Coronary artery (tissue), 2 donors: Measurements from ENCODE around the gene EML3.

Experiments
- DNase-seq: peaks from one replicate; pipeline ENCODE4 v3.0.0-alpha.2; 2017; ENCODE audit warnings: low spot score
- H3K27ac ChIP-seq, 2 donors: fragments of 200-600 bp; sonication (generic); one replicate each; pipeline ENCODE4 v1.5.1; 2016 to 2019
- H3K4me3 ChIP-seq: fragments of 200-600 bp; sonication (generic); 2 replicates; pipeline ENCODE4 v1.5.1; 2016; ENCODE audit warnings: mild to moderate bottlenecking, moderate library complexity
- CTCF ChIP-seq: fragments of 200-600 bp; sonication (generic); IDR thresholded peaks from one replicate; pipeline ENCODE4 v1.5.1; 2019; ENCODE audit warnings: antibody characterized with exemption

The EML3 gene

DNA sequence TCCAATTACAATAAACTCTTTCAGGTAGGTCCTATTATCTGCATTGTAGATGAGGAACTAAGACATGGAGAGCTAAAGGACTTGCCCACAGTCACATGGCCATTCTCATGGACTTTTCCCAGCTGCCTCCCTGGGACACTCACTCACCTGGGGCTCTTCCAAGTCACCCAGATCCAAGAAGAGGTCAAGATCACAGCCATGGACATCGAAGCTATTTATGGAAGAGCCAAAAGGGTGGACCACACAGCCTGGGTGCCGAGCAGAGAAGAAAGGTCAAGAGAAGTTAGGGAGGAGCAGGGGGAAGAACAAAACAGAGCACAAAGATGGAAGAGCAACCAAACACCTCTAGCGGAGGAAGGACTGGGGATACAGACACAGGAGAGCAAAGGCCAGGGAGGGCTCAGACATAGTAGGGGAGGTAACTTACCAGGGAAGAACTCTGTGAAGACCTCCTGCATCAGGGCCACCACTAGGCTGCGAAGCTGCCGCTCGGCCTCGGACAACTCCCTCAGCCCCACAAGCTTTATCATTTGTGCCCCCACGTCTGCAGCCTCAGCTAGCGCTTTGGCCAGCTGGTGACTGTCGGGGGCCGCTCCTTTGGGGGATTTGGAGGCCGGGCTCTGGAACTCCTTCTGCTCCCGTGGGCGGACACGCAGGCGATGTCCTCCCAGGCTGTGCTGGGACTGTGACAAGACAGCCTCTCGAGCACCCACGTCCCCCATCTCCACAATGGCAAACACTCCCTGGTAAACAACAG, 31.4 kb downstream of the EML3 start:
- no peak overlapping the region for H3K27ac ChIP-seq

GRCh38 chr11:62579252-62579651, 33.3 kb downstream of the EML3 start:
- TF ChIP-seq CTCF: no peak
- no peak for DNase-seq
- H3K4me3 ChIP-seq: no peak overlapping the region
- no peak overlapping the region for H3K27ac ChIP-seq

More for the DNA sequence above, 31.4 kb downstream of the EML3 start:
- H3K4me3 ChIP-seq: no peak overlapping the region
- TF ChIP-seq CTCF: no peak
- no peak for DNase-seq

DNA sequence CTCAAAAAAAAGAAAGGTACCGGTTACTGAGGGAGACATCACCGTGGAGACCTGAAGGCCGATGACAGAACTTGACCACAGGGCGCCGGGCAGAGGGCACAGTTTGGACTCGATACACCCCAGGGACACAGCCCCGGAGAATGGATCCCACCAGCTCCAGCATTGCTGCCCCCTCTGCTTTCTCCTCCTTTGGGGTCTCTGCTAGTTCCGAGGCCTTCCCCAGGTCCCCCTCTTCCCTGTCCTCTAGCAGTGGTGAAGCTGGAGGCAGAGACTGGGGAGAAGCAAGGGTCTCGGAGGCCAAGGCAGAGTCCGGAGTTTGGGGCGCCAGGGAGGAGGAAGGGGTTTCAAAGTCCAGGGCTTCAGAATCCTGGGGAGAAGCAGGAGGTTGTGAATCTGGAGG, 34.0 kb downstream of the EML3 start:
- no peak overlapping the region for H3K4me3 ChIP-seq
- peak overlapping the region in 1 of 2 donors; percentile 2 for H3K27ac ChIP-seq
- no peak for DNase-seq
- TF ChIP-seq CTCF: no peak

GRCh38 chr11:62577046-62577714, 35.4 kb downstream of the EML3 start:
- DNase-seq: no peak
- TF ChIP-seq CTCF: no peak
- Histone ChIP-seq H3K27ac (peak overlapping the region in 1 of 2 donors; percentile 91), H3K4me3 (no peak overlapping the region)

DNA sequence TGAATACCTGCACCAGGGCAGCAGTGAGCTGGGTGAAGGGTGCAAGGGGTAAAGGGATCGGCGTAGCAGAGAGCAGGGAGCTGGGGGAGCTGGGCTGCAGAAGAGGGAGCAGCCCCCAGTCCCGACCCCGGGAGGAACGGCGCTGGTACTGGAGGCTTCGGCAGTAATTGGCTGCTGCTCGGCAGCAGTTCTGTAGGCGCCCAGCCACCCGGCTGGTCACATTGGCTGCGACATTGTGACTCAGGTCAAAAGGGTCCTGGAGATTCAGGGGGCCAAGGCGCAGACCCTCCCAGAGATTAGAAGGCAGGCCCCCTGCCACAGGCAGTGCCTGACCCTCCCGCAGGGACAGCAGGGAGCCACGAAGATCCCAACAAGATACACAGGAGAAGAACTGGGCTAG, 36.7 kb downstream of the EML3 start:
- H3K4me3 ChIP-seq: peak overlapping the region; percentile 80
- TF ChIP-seq CTCF: no peak
- DNase-seq: no peak

DNA sequence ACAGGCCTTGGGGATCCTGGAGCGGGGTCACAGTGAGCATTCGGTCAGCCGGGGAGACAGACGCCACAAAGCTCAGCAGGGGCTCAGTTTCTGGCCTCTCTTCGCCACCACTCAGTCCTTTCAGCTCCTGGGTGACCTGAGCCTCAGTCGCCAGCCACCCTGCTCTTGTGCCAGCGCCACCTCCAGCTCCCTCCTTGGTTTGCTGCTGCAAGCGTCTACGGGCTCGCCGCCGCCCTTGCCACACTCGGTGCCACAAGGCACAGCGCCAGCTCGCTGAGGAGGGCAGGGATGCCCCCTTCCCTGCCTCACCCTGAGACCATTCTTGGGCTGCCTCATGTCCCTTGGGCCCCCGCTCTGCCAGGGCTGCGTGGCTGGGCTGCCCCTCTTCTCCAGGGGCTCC, 37.4 kb downstream of the EML3 start:
- peak overlapping the region; percentile 83 to 91 for H3K27ac ChIP-seq
- no peak for DNase-seq
- peak overlapping the region; percentile 80 for H3K4me3 ChIP-seq
- TF ChIP-seq CTCF: no peak

More for the DNA sequence above, 36.7 kb downstream of the EML3 start:
- peak overlapping the region in 1 of 2 donors; percentile 91 for H3K27ac ChIP-seq
